Esophagus squamous epithelium (tissue), 5 donors: ENCODE data around the gene DES. TPM values are rescaled to one million over a fixed set of nuclear protein-coding genes. Genes with fewer than 3 reads are reported as not detected.

ENCODE experiments used
- DNase-seq: peaks from one replicate; lab custom pipeline; 2025; lab: John Stamatoyannopoulos, UW
- H3K27ac ChIP-seq, 4 donors: fragments of 200-600 bp; sonication (generic); one replicate each; pipeline ENCODE4 v1.5.1; 2016 to 2019; ENCODE audit warnings: mild to moderate bottlenecking in 1 of 4
- H3K27me3 ChIP-seq, 4 donors: fragments of 200-600 bp; sonication (generic); 1 replicate in 3 of 4; 2 replicates in 1 of 4; pipeline versions ENCODE4 v1.5.1 to v1.6.0; 2017 to 2021; ENCODE audit warnings: antibody characterized with exemption in 1 of 4
- H3K36me3 ChIP-seq, 3 donors: fragments of 200-600 bp; sonication (generic); one replicate each; pipeline ENCODE4 v1.5.1; 2016 to 2019
- H3K4me1 ChIP-seq, 3 donors: fragments of 200-600 bp; sonication (generic); one replicate each; pipeline ENCODE4 v1.5.1; 2017 to 2019
- H3K4me3 ChIP-seq, 4 donors: fragments of 200-600 bp; sonication (generic); 1 replicate in 3 of 4; 2 replicates in 1 of 4; pipeline ENCODE4 v1.5.1; 2016 to 2019; ENCODE audit warnings: mild to moderate bottlenecking in 2 of 4, moderate library complexity in 1 of 4
- H3K9me3 ChIP-seq, 3 donors: fragments of 200-600 bp; sonication (generic); one replicate each; pipeline ENCODE4 v1.5.1; 2016 to 2019
- POLR2A ChIP-seq, 4 donors: fragments of 450-650 bp; IDR thresholded peaks; one replicate each; pipeline ENCODE4 v1.6.1; 2017; ENCODE audit warnings: antibody characterized with exemption in 4 of 4, mild to moderate bottlenecking in 4 of 4, moderate library complexity in 3 of 4
- WGBS, 2 donors: methylation state at CpG; one replicate each; pipeline ENCODE4 v1.1.5; 2018; 5-methylcytosine and 5-hydroxymethylcytosine counted together
- intact Hi-C: fragments of 100-400 bp; cut with DNase I; formaldehyde crosslinking; loops from one replicate; pipeline ENCODE4 v1.15.0; 2022
- total RNA-seq, 4 donors: library from RNA; depleted of rRNA; stranded (reverse); fragments of >200 nt; gene quantifications; one replicate each; pipeline ENCODE4 v1.1.0, GENCODE V29; 2016
- TF ChIP-seq, protein P1 (sequence below), 6 experiments: fragments of 450-650 bp in 4 of 6; fragments of 200-600 bp in 2 of 6; sonication (generic) in 2 of 6; IDR thresholded peaks; one replicate each; pipeline ENCODE4 v1.5.1; 2016 to 2019; ENCODE audit warnings: antibody characterized with exemption in 6 of 6, mild to moderate bottlenecking in 4 of 6, moderate library complexity in 4 of 6
- donor health status: DM: yes; HTN: yes; CAD: no.

The DES gene
- total RNA-seq, 4 donors from 2014 or later, result 120 to 2,698 (median 303) TPM

DNA sequence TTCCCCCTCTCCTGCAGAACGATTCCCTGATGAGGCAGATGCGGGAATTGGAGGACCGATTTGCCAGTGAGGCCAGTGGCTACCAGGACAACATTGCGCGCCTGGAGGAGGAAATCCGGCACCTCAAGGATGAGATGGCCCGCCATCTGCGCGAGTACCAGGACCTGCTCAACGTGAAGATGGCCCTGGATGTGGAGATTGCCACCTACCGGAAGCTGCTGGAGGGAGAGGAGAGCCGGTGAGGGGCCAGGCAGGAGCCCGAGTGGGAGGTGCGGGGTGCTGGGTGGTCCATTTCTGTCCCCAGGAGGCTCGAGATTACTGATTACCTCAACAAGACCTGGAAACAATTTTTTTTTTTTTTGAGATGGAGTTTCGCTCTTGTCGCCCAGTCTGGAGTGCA, 3.1 kb downstream of the DES start:
- Histone ChIP-seq H3K27ac (peak overlapping the region; percentile 71 to 87 (median 85)), H3K4me1 (peaks cover 0 to 31% (median 0%) of the 10 kb centered on the region in 3 donors), H3K4me3 (peak overlapping the region; percentile 26 to 56 (median 46)), H3K36me3 (no peaks in the 10 kb centered on the region), H3K9me3 (no peaks in the 10 kb centered on the region), H3K27me3 (peaks cover 0 to 59% (median 5%) of the 10 kb centered on the region in 4 donors)
- TF ChIP-seq, protein P1, sequence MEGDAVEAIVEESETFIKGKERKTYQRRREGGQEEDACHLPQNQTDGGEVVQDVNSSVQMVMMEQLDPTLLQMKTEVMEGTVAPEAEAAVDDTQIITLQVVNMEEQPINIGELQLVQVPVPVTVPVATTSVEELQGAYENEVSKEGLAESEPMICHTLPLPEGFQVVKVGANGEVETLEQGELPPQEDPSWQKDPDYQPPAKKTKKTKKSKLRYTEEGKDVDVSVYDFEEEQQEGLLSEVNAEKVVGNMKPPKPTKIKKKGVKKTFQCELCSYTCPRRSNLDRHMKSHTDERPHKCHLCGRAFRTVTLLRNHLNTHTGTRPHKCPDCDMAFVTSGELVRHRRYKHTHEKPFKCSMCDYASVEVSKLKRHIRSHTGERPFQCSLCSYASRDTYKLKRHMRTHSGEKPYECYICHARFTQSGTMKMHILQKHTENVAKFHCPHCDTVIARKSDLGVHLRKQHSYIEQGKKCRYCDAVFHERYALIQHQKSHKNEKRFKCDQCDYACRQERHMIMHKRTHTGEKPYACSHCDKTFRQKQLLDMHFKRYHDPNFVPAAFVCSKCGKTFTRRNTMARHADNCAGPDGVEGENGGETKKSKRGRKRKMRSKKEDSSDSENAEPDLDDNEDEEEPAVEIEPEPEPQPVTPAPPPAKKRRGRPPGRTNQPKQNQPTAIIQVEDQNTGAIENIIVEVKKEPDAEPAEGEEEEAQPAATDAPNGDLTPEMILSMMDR (IDR thresholded peaks at IDR 0.05), result no peak
- TF ChIP-seq POLR2A (IDR thresholded peaks at IDR 0.05), result no peak
- no peak for DNase-seq
- 80 to 82% methylated on average over 12 to 14 of the region's 17 CpGs for WGBS, 2 donors
- intact Hi-C loops, result no loop called here

DNA sequence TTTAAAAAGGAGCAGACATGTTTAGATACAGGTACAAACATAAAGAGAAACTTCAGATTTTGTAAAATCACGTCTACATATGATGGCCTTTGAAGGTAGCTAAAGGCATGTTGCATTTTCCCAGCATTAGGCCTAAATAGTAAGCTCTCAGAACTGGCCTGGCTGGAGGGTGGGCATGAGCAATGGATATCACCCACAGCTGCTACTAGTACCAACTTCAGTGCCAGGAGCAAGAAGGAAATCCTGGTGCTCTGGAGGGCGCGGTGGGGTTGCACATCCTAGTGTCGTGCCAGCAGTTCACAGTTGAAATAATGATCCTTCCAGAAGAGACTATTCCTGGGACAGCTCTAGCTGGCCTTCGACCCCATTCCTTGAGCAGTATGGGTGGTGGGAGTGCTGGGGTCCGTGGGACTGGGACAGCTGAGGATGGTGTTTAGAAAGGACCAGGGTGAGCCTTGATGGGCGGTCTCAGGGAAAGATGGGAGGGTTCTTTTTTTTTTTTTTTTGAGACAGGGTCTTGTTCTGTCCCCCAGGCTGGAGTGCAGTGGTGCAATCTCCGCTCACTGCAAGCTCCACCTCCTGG, 4.9 kb downstream of the DES start:
- no peak for TF ChIP-seq POLR2A (IDR thresholded peaks at IDR 0.05)
- TF ChIP-seq, protein P1 (IDR thresholded peaks at IDR 0.05), result no peak
- H3K4me1 ChIP-seq, result peaks cover 0 to 16% (median 0%) of the 10 kb centered on the region in 3 donors
- 47 to 76% methylated on average over 5 to 6 of the region's 8 CpGs for WGBS, 2 donors
- DNase-seq, result no peak
- H3K9me3 ChIP-seq, result no peaks in the 10 kb centered on the region
- intact Hi-C loops, result no loop called here
- peaks cover 0 to 47% (median 4%) of the 10 kb centered on the region in 4 donors for H3K27me3 ChIP-seq
- no peaks in the 10 kb centered on the region for H3K36me3 ChIP-seq
- H3K4me3 ChIP-seq, result peak overlapping the region in 3 of 4 donors; percentile 46 to 47 (median 46)
- H3K27ac ChIP-seq, result peak overlapping the region in 3 of 4 donors; percentile 70 to 86 (median 84)

DNA sequence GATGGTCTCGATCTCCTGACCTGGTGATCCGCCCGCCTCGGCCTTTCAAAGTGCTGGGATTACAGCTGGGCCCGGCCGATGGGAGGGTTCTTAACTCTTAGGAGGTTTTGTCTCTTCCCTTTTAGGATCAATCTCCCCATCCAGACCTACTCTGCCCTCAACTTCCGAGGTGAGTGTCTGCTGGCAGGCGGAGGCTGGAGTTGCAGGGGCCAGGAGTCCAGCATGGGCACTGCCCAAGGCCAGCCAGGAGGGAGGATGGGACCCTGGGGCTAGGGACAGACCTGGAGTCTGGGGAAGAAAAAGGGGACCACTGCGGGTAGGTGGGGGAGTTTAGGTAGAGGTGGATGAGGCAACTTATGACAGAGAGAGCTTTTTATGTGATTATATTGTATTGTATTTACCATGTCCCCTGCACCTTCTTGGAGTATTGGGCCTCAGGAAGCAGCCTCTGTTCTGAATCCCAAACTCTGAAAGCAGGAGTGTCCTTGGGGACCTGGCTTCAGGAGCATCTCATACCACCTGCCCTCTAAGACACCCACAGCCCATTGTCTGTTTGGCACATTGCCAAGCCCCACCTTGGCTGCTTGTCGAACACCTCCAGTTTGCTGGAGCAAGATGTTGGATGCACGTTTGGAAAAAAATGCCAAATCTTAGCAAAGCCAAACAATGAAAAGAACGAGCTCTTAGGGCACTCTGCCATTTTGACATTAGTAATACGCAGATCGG, 5.6 kb downstream of the DES start:
- Histone ChIP-seq H3K36me3 (no peaks in the 10 kb centered on the region), H3K4me3 (peak overlapping the region in 3 of 4 donors; percentile 46 to 47 (median 46)), H3K9me3 (no peaks in the 10 kb centered on the region), H3K4me1 (peaks cover 0 to 8% (median 0%) of the 10 kb centered on the region in 3 donors), H3K27me3 (peaks cover 0 to 39% (median 1%) of the 10 kb centered on the region in 4 donors), H3K27ac (peak overlapping the region in 3 of 4 donors; percentile 60 to 86 (median 61))
- WGBS, 2 donors, result 64 to 79% methylated on average over 10 of the region's 14 CpGs
- DNase-seq, result no peak
- intact Hi-C loops, result no loop called here
- no peak for TF ChIP-seq POLR2A (IDR thresholded peaks at IDR 0.05)
- TF ChIP-seq, protein P1 (IDR thresholded peaks at IDR 0.05), result no peak

DNA sequence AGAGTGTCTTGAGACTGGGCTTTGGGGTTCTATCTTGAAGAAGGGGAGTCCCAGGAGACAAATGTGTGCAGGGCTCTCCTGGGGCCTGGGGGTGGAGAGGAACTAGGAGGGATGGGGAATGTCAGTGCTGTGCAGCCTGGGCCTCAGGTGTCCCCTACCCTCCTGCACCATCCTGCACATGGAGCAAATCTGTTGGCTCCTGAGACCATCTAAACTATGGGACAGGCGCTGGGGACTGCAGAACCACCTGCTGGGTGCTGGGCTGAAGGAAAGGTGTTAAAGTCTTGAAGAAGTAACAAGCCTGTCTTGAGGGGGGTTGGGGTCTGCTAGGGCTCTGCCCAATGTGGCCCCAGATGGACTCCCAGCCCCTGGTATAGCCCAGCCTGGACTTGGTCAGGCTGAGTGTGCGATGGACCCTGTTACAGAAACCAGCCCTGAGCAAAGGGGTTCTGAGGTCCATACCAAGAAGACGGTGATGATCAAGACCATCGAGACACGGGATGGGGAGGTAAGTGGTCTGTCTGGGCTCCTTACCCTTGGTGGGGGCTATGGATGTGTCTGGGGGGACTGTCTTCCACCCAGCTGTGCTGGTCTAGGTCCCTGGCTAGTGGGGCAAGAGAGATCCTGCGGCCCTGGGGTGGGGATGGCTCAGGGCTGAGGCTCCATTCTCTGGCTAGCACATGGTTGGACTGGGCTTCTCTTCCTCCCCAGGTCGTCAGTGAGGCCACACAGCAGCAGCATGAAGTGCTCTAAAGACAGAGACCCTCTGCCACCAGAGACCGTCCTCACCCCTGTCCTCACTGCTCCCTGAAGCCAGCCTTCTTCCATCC, 7.3 kb downstream of the DES start:
- intact Hi-C loops, result no loop called here
- no peak for DNase-seq
- WGBS, 2 donors, result 90% methylated on average over 2 to 4 of the region's 8 CpGs
- H3K27me3 ChIP-seq, result peaks cover 0 to 23% (median 0%) of the 10 kb centered on the region in 4 donors
- no peaks in the 10 kb centered on the region for H3K36me3 ChIP-seq
- no peak overlapping the region for H3K4me3 ChIP-seq
- TF ChIP-seq, protein P1 (IDR thresholded peaks at IDR 0.05), result no peak
- no peak for TF ChIP-seq POLR2A (IDR thresholded peaks at IDR 0.05)
- no peaks in the 10 kb centered on the region for H3K9me3 ChIP-seq
- peak overlapping the region in 3 of 4 donors; percentile 53 to 86 (median 72) for H3K27ac ChIP-seq
- peaks cover 0 to 9% (median 0%) of the 10 kb centered on the region in 3 donors for H3K4me1 ChIP-seq
